K562 (cell line): ENCODE results near the gene SLC13A1.

Source experiments
- CEBPB ChIP-seq: fragments of 450-650 bp; IDR thresholded peaks from 2 replicates; pipeline ENCODE4 v1.6.1; 2016; ENCODE audit warnings: missing genetic modification characterization, missing compliant biosample characterization
- FOXK1 ChIP-seq: sonication (generic); formaldehyde crosslinking; IDR thresholded peaks from 2 replicates; pipeline ENCODE4 v1.8.0; 2022; ENCODE audit warnings: missing genetic modification reagents, mild to moderate bottlenecking, borderline replicate concordance
- GABPA ChIP-seq: fragments of 200-800 bp; sonication (Bioruptor generic); conservative IDR thresholded peaks from 2 replicates; pipeline ENCODE4 v1.6.1; 2016; ENCODE audit warnings: low read depth, missing genetic modification characterization, missing compliant biosample characterization
- GABPB1 ChIP-seq: sonication (generic); formaldehyde crosslinking; IDR thresholded peaks from 2 replicates; pipeline ENCODE4 v1.8.0; 2022; ENCODE audit warnings: mild to moderate bottlenecking, missing genetic modification reagents
- ID3 ChIP-seq, 2 experiments: fragments of 250-450 bp in 1 of 2; fragments of 450-650 bp in 1 of 2; sonication (Bioruptor Pico) in 1 of 2; IDR thresholded peaks; 2 replicates each; pipeline versions ENCODE4 v1.6.1 to v1.8.0; 2016 to 2021; ENCODE audit warnings: mild to moderate bottlenecking in 2 of 2, moderate library complexity in 2 of 2, missing compliant biosample characterization in 1 of 2, missing genetic modification characterization in 1 of 2
- KDM5B ChIP-seq: fragments of 200-600 bp; sonication (generic); IDR thresholded peaks from 2 replicates; pipeline ENCODE4 v1.6.1; 2012; ENCODE audit warnings: low read depth, mild to moderate bottlenecking, moderate library complexity, low read length, control low read depth, inconsistent platforms; ENCODE audit not compliant: insufficient replicate concordance
- NFYB ChIP-seq: IDR thresholded peaks from 2 replicates; pipeline ENCODE4 v1.6.1; 2011; ENCODE audit warnings: mild to moderate bottlenecking, moderate library complexity; ENCODE audit not compliant: insufficient read length; ENCODE audit errors: extremely low read depth
- SMAD3 ChIP-seq: fragments of 450-650 bp; formaldehyde crosslinking; conservative IDR thresholded peaks from 2 replicates; pipeline ENCODE4 v1.4.0; 2020; ENCODE audit warnings: mild to moderate bottlenecking
- TBP ChIP-seq: optimal IDR thresholded peaks from 2 replicates; pipeline ENCODE3; 2011; ENCODE audit warnings: low read depth, low read length, improper control_type of control experiment
- TF ChIP-seq, protein P1 (sequence below): sonication (generic); formaldehyde crosslinking; IDR thresholded peaks from 2 replicates; pipeline ENCODE4 v1.8.0; 2022; ENCODE audit warnings: mild to moderate bottlenecking, low read depth, missing genetic modification reagents

GRCh38 chr7:123199883-123200282, at the start of gene SLC13A1:
- TF ChIP-seq ID3 (CRISPR knock-in tag; IDR thresholded peaks at IDR 0.05) (no peak), ID3 (tag; IDR thresholded peaks at IDR 0.05) (no peak), KDM5B (no peak), GABPB1 (CRISPR knock-in tag) (no peak), TBP (no peak), SMAD3 (no peak), CEBPB (tag) (no peak), GABPA (tag) (no peak), NFYB (no peak), FOXK1 (CRISPR knock-in tag) (no peak)
- TF ChIP-seq, protein P1, sequence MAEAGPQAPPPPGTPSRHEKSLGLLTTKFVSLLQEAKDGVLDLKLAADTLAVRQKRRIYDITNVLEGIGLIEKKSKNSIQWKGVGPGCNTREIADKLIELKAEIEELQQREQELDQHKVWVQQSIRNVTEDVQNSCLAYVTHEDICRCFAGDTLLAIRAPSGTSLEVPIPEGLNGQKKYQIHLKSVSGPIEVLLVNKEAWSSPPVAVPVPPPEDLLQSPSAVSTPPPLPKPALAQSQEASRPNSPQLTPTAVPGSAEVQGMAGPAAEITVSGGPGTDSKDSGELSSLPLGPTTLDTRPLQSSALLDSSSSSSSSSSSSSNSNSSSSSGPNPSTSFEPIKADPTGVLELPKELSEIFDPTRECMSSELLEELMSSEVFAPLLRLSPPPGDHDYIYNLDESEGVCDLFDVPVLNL = no peak
